Measurements from ENCODE around the gene MOGAT3. TPM values are rescaled to one million over a fixed set of nuclear protein-coding genes. Genes with fewer than 3 reads are reported as not detected.

MOGAT3 gene, protein sequence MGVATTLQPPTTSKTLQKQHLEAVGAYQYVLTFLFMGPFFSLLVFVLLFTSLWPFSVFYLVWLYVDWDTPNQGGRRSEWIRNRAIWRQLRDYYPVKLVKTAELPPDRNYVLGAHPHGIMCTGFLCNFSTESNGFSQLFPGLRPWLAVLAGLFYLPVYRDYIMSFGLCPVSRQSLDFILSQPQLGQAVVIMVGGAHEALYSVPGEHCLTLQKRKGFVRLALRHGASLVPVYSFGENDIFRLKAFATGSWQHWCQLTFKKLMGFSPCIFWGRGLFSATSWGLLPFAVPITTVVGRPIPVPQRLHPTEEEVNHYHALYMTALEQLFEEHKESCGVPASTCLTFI
- not detected for total RNA-seq

GRCh38 chr7:101200862-101201599 lies at the start of gene MOGAT3:
MOGAT3 (minus strand) TSS chr7:101201036; CDS start chr7:101200854, 182 bp downstream.
- Histone ChIP-seq H3K36me3 (peaks cover 0 to 4% (median 1%) of the 10 kb centered on the region in 4 donors), H3K27ac (no peak within 1 kb of the TSS), H3K9me3 (no peaks in the 10 kb centered on the region), H3K27me3 (peaks cover 0 to 26% (median 16%) of the 10 kb centered on the region in 4 donors), H3K4me1 (peaks cover 0 to 12% (median 9%) of the 10 kb centered on the region in 4 donors), H3K4me3 (peak within 1 kb of the TSS in 2 of 4 donors; percentile 17 to 20)
- 30 to 34% methylated on average over 14 to 21 of the region's 21 CpGs for WGBS, 2 donors
- ATAC-seq (ENCODE audit: low FRiP score in 2 of 2) (no peak), DNase-seq (no peak)
- no peak for TF ChIP-seq EP300 (IDR thresholded peaks at IDR 0.05)
- TF ChIP-seq, protein P1, sequence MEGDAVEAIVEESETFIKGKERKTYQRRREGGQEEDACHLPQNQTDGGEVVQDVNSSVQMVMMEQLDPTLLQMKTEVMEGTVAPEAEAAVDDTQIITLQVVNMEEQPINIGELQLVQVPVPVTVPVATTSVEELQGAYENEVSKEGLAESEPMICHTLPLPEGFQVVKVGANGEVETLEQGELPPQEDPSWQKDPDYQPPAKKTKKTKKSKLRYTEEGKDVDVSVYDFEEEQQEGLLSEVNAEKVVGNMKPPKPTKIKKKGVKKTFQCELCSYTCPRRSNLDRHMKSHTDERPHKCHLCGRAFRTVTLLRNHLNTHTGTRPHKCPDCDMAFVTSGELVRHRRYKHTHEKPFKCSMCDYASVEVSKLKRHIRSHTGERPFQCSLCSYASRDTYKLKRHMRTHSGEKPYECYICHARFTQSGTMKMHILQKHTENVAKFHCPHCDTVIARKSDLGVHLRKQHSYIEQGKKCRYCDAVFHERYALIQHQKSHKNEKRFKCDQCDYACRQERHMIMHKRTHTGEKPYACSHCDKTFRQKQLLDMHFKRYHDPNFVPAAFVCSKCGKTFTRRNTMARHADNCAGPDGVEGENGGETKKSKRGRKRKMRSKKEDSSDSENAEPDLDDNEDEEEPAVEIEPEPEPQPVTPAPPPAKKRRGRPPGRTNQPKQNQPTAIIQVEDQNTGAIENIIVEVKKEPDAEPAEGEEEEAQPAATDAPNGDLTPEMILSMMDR (IDR thresholded peaks at IDR 0.05), result no peak
- no peak for TF ChIP-seq POLR2A (IDR thresholded peaks at IDR 0.05)
- no peak for TF ChIP-seq POLR2AphosphoS5 (IDR thresholded peaks at IDR 0.05)

DNA sequence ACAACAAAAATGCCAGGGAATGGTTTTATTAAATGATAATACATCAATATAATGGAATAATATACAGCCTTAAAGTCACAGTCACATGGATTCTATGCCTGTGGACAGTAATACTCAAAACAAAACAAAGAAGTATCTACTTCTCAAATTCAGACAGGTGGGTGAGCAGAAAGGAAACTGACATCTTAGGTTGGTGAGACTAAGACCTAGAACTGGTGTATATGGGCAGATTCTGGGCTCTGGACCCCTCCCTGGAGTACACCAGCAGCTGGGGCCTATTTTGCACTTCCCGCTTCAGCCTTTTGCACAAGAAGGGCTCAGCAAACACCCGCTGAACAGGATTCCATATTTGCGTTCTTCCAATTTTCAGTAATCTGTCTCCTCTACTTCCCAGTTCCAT lies 49.5 kb upstream of the MOGAT3 start:
- DNase-seq (no peak), ATAC-seq (ENCODE audit: low FRiP score in 2 of 2) (no peak)
- Histone ChIP-seq H3K36me3 (peaks cover 0 to 21% (median 13%) of the 10 kb centered on the region in 4 donors), H3K9me3 (no peaks in the 10 kb centered on the region), H3K4me3 (no peak overlapping the region), H3K27ac (no peak overlapping the region), H3K4me1 (peaks cover 20 to 34% (median 28%) of the 10 kb centered on the region in 4 donors), H3K27me3 (no peaks in the 10 kb centered on the region)
- TF ChIP-seq, protein P1 (IDR thresholded peaks at IDR 0.05), result no peak
- TF ChIP-seq POLR2AphosphoS5 (IDR thresholded peaks at IDR 0.05), result no peak
- TF ChIP-seq POLR2A (IDR thresholded peaks at IDR 0.05), result no peak
- 86 to 87% methylated on average over 3 of the region's 3 CpGs for WGBS, 2 donors

GRCh38 chr7:101248276-101248675 lies 47.4 kb upstream of the MOGAT3 start:
- DNase-seq (no peak), ATAC-seq (ENCODE audit: low FRiP score in 2 of 2) (no peak)
- Histone ChIP-seq H3K36me3 (peaks cover 0 to 21% (median 13%) of the 10 kb centered on the region in 4 donors), H3K4me1 (peaks cover 31 to 47% (median 38%) of the 10 kb centered on the region in 4 donors), H3K4me3 (no peak overlapping the region), H3K27ac (no peak overlapping the region), H3K27me3 (no peaks in the 10 kb centered on the region), H3K9me3 (no peaks in the 10 kb centered on the region)
- no peak for TF ChIP-seq POLR2A (IDR thresholded peaks at IDR 0.05)
- WGBS, 2 donors, result 95 to 98% methylated on average over 5 of the region's 5 CpGs

DNA sequence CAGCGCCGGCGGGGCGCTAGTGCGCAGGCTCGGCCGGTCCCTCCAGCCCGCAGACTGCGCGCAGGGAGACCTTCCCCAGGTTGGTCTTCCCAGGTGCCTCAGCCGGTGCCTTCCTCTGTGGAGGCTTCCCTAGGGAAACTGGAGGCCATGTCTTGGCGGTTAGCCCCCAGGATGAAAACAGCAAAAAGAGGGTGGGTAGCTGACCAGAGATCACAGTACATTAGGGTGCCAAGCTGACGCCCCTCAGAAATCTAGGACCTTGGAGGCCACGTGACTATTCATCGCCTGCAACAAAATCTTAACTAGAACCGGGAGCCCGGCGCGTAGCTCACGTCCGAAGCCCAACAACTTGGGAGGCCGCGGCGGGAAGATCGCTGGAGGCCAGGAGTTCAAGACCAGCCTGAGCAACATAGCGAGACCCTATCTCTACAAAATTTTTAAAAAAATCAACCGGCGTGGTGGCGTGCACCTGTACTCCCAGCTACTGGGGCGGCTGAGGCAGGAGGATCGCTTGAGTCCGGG lies 44.4 kb upstream of the MOGAT3 start:
- H3K27me3 ChIP-seq, result no peaks in the 10 kb centered on the region
- WGBS, 2 donors, result 27 to 66% methylated on average over 21 to 25 of the region's 32 CpGs
- ATAC-seq (ENCODE audit: low FRiP score in 2 of 2) (no peak), DNase-seq (no peak)
- no peaks in the 10 kb centered on the region for H3K9me3 ChIP-seq
- TF ChIP-seq EP300 (IDR thresholded peaks at IDR 0.05) (no peak), POLR2A (IDR thresholded peaks at IDR 0.05) (peak in 1 of 4 donors; percentile 46)
- peak overlapping the region; percentile 79 to 90 (median 85) for H3K4me3 ChIP-seq
- peak overlapping the region; percentile 91 to 98 (median 95) for H3K27ac ChIP-seq
- peaks cover 0 to 32% (median 20%) of the 10 kb centered on the region in 4 donors for H3K36me3 ChIP-seq
- H3K4me1 ChIP-seq, result peaks cover 30 to 44% (median 43%) of the 10 kb centered on the region in 4 donors

- 0% methylated on average over 21 to 31 of the region's 45 CpGs for WGBS, 2 donors
- H3K27ac ChIP-seq, result peak within 1 kb of the TSS; percentile 91 to 98 (median 95)
- H3K4me3 ChIP-seq, result peak within 1 kb of the TSS; percentile 79 to 90 (median 85)
- no peaks in the 10 kb centered on the region for H3K9me3 ChIP-seq
- no peak for TF ChIP-seq EP300 (IDR thresholded peaks at IDR 0.05)
- peak in 3 of 4 donors; percentile 72 to 90 (median 87) for TF ChIP-seq POLR2A (IDR thresholded peaks at IDR 0.05)
- TF ChIP-seq, protein P1 (IDR thresholded peaks at IDR 0.05), result peak; percentile 92 to 96 (median 95)
- TF ChIP-seq POLR2AphosphoS5 (IDR thresholded peaks at IDR 0.05), result peak; percentile 91 to 96
- peaks cover 3 to 36% (median 21%) of the 10 kb centered on the region in 4 donors for H3K36me3 ChIP-seq
- ATAC-seq (ENCODE audit: low FRiP score in 2 of 2) (peak; percentile 98 to 99), DNase-seq (peak; percentile 96 to 98)
- H3K4me1 ChIP-seq, result peaks cover 32 to 48% (median 47%) of the 10 kb centered on the region in 4 donors
- no peaks in the 10 kb centered on the region for H3K27me3 ChIP-seq
Observed at GRCh38 chr7:101244375-101245146, 43.7 kb upstream of the MOGAT3 start, which contains the start of gene FIS1. FIS1 (minus strand) TSS chr7:101245081; CDS start chr7:101245004, 77 bp downstream.
